Left hindlimb (tissue), 1 donor: ENCODE measurements around the gene PITPNM2.
"Not testable (repeated sequence)": the region's sequence is repeated elsewhere in the genome, so short reads cannot be mapped to it uniquely, and the experiment has no call there.

Experiments
- DNase-seq: peaks from one replicate; pipeline ENCODE4 v3.0.0-alpha.2; 2018

The PITPNM2 gene

GRCh38 chr12:123119808-123120207 lies 31.1 kb downstream of the PITPNM2 start:
- DNase-seq = no peak

DNA sequence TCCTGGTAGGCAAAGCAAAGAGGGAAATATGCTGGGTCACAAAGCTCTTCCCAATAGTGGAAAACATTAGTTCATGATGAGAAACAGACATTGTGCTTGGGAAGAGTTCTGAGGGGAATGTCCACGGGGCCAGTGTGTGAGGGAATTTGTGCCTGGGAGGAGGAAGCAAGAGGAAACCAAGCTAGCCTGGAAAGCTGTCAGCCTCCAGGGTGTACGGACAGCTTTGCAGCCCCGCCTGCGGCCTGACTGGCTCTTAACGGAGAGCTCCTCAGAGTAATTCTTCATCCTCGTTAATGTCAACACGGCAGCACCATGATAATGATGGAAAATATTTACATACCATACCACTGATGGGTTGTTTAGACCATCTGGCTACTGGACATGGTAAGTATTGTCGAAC lies 32.4 kb downstream of the PITPNM2 start:
- DNase-seq = no peak

- no peak for DNase-seq
These were observed 35.3 kb downstream of the PITPNM2 start for GRCh38 chr12:123115409-123116121.

DNA sequence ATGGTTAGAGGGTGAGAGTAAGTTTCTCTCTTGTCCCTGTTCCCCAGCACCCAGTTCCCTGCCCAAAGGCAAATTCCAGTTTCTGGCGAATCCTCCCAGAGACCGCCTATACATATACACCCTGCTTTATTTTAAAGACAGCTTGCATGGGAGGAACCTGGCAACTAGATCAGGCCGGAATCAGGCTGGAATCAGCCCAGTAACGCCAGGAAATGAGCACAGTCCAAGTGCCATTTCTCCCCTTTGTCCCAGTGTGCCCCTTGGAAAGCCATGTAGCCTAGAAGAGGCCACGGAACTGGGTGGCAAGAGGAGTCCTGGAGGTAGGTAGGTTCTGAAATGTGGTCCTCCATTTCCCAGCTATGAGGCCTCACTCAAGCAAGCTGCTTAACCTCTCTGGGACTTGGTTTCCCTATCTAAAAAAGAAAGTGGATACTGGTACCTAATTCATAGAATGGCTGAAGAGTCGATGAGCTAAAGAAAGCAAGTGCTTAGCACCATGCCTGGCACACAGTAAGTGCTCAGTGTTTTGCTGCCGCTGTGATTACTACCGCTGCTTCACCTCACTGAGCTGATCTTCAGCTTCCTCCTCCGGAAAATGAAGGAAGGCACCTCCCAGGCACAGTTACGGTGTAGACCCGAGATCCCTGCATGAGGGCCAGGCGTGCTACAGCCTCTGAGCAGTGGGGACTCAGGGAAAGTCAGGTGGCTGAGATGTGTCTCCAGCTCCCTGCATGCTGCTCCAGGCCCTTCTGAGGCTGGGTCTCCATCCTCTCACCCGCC lies 36.4 kb downstream of the PITPNM2 start:
- no peak for DNase-seq

DNA sequence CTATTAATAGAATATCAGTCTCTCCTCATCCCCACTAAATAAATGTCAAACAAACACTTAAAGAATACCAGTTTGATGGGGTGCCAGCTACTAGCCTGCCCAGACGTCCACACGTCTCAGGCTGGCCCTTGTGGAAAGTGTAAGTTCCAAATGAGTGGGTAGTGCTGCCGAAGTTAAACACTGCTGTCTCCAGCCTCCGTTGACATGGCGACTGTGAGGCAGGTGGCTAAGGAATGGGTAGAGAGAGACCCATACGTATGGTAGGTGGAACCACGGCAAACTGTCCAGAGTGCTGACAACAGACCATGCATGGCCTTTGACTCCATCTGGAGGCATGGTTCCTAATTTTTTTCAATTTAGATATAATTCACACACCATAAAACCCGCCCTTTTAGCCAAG lies 37.9 kb downstream of the PITPNM2 start:
- no peak for DNase-seq

DNA sequence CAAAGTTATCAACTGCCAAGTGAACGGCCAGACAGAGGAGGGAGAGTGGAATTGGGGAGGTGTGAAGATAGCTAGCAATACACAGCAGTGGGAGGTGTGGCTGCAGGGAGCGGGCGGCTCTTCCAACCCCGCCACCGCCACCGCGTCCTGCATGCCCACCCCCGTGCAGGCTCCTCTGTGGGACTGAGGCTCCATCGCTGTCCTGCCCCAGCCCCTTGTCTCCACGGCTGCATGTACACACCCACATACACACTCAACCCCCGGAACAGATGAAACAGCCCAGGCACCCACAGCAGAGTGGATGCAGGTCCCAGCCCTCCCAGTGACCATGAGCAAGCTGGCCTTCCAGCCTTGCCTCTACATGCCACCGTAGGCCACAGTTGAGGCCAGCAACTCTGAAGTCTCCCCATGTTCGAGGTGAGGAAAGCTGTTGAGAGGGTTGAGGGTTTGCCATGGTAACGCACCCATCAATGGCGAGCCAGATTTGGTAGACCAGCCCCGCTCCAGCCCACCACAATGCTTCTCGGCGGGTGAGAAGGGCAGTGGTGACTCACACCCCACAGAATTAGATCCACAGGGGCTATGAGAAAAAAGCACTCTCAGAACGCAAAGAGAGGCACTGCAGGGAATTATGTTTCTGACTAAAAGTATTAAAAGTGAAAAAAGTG lies 39.3 kb downstream of the PITPNM2 start:
- no peak for DNase-seq

GRCh38 chr12:123109319-123109772 lies 41.5 kb downstream of the PITPNM2 start:
- no peak for DNase-seq

GRCh38 chr12:123108682-123109066 lies 42.2 kb downstream of the PITPNM2 start:
- DNase-seq = no peak

- no peak for DNase-seq
These were observed 42.8 kb downstream of the PITPNM2 start for GRCh38 chr12:123107926-123108681.

- DNase-seq = no peak
These were observed 44.1 kb downstream of the PITPNM2 start for GRCh38 chr12:123106640-123107359.

DNA sequence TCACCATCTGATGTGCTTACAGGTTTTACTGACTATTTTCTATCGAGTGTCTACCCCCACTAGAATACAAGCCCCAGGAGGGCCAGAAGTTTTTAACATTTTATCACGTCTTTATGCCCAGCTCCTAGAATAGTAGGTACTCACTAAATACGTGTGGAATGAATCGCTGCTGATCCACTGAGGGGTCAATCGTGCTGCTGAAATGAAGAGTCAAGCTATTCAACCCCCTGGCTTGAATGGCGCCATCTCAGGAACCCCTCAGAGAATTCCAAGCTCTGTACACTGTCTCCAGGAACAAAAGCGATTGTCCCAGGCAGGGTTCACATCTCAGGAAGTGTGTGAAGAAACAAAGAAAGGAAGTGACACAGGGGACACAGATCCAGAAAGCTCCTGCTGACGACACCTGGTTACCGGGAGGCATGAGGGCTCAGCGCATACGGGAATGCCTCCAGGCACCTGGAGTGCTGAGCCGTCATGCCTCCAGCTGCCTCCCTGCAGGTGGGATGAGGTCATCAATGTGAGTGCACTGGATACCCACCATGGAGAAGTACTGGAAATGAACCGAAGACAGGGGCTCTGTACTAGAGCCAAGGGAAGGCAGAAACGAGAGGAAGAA lies 45.6 kb downstream of the PITPNM2 start:
- DNase-seq = no peak

GRCh38 chr12:123104809-123105208 lies 46.1 kb downstream of the PITPNM2 start:
- no peak for DNase-seq

GRCh38 chr12:123104094-123104493 lies 46.8 kb downstream of the PITPNM2 start:
- DNase-seq = not testable (repeated sequence)

DNA sequence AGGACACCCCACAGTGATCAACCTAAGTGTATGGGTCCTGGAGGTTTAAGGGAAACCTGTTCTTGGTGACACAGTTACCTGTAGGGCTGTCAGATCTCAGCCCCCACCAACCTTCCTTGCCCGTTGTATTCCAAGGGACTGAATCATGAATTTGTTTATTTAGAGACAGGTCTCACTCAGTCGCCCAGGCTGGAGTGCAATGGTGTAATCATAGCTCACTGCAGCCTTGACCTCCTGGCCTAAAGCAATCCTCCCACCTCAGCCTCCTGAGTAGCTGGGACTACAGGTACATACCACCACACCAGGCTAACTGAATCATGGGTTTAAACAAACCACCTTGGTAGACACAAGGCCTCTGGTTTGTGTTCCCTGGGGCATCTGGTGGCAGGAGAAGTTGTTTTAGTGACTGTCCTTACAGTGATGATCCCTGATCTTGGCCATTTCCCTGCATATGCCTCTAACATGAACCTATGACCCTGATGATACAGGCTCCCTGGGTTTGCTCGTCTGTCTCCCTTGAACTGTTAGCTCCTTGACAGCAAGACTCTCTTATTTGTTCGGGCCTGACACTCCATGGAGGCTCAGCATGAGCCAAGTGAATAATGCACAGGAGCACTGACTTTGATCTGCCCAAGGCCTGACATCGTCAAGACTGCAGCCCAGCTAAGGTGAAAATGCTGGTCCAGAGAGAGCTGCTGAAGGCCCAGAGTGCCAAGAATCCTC lies 47.9 kb downstream of the PITPNM2 start:
- DNase-seq = no peak

DNA sequence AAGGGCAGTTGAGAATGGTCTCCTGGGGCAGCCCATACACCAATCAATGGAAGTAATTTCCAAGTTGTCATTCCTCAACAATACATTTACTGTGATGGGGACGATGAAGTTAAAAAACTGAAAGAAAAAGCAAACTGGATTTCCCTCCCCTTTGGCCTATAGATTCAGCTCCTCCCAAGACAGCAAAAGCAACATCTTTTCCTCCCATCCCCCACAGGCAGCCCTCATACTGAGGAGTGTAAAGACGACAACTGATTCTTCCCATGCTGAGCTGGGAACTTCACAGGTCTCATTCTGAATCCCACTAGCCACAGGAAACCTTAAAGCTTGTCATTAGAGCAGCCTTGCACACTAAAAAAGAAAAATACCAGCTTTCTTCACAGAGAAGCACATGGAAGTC lies 48.5 kb downstream of the PITPNM2 start:
- no peak for DNase-seq

DNA sequence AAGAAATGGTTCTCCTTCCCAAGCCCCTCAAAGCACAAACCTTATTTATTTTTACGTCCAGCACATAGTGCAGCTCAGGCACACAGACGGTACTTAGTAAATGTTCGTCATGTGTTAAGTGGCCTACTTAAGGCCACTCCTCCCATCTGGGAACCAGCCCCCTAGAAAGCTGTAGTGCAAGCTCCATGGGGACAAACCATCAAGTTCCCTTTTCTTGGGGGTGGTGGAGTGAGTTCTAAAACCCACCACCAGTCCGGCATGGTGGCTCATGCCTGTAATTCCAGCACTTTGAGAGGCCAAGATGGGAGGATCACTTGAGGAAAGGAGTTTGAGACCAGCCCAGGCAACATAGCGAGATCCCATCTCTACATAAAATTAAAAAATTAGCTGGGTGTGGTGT lies 49.4 kb downstream of the PITPNM2 start:
- DNase-seq = no peak
